ENCODE measurements around the gene MID1IP1.

MID1IP1 gene

DNA sequence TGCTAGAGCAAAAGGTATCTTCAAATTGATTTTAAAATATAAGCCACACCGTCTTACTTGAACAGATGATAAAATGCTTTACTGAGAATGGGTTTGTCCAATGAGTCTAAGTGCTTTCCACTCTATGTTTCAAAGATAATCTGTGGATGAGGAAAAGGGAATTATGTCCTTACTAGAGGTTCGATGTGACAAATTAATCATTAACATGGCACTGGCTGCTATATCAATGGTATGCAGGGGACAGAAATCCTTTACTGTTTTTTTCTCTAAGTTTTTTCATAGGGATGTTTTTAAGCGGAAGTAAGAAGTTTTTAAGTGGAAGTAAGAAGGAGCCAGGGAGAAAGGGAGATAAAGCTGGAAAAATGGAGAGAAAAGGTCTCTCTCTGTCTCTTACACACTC, 38.0 kb downstream of the MID1IP1 start:
- DNase-seq = no peak
- Histone ChIP-seq H3K27ac (ENCODE audit: low read length) (no peak overlapping the region), H3K9me3 (ENCODE audit: insufficient read depth, low read length, severe bottlenecking) (no peaks in the 10 kb centered on the region), H3K27me3 (ENCODE audit: insufficient read depth, low read length, poor library complexity) (no peaks in the 10 kb centered on the region), H3K36me3 (ENCODE audit: insufficient read depth, low read length) (no peaks in the 10 kb centered on the region), H3K4me3 (ENCODE audit: low read depth in 1 of 2, low read length in 2 of 2) (no peak overlapping the region), H2AFZ (ENCODE audit: low read depth, low read length) (no peak overlapping the region), H3K4me1 (ENCODE audit: insufficient read depth, low read length) (no peaks in the 10 kb centered on the region), H3K9ac (ENCODE audit: low read depth, low read length) (no peak overlapping the region), H3K79me2 (ENCODE audit: insufficient read depth, low read length) (no peaks in the 10 kb centered on the region), H3K4me2 (ENCODE audit: insufficient read depth, low read length) (no peak overlapping the region), H4K20me1 (ENCODE audit: insufficient read depth, low read length) (no peaks in the 10 kb centered on the region)
- ATAC-seq (ENCODE audit: insufficient read depth, low read depth) = no peak
- TF ChIP-seq, protein P1, sequence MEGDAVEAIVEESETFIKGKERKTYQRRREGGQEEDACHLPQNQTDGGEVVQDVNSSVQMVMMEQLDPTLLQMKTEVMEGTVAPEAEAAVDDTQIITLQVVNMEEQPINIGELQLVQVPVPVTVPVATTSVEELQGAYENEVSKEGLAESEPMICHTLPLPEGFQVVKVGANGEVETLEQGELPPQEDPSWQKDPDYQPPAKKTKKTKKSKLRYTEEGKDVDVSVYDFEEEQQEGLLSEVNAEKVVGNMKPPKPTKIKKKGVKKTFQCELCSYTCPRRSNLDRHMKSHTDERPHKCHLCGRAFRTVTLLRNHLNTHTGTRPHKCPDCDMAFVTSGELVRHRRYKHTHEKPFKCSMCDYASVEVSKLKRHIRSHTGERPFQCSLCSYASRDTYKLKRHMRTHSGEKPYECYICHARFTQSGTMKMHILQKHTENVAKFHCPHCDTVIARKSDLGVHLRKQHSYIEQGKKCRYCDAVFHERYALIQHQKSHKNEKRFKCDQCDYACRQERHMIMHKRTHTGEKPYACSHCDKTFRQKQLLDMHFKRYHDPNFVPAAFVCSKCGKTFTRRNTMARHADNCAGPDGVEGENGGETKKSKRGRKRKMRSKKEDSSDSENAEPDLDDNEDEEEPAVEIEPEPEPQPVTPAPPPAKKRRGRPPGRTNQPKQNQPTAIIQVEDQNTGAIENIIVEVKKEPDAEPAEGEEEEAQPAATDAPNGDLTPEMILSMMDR (IDR thresholded peaks at IDR 0.05; ENCODE audit: borderline replicate concordance, extremely low read depth, low read length, poor library complexity, severe bottlenecking) = no peak
- no peak for TF ChIP-seq EZH2 (IDR thresholded peaks at IDR 0.05; ENCODE audit: borderline replicate concordance, low read depth, low read length, severe bottlenecking)

DNA sequence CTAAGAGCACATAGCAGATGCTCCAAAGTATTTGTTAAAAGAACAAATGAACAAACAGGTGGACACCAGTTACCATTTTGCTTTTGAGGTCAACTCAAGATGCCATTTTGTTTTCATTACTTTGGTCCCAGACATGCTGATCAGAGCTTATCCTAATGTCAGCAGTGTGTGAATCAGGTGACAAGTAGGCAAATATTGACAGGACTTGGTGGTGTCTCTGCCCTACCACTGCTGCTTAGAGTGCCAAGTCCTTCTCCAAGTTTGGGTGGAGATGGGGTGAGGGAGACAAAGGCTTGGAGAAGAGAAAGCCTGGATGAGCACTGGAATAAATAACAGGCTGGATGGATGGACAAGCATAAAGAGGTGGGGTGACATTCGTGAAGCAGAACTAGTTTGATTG, 38.7 kb downstream of the MID1IP1 start:
- H3K4me1 ChIP-seq (ENCODE audit: insufficient read depth, low read length) = no peaks in the 10 kb centered on the region
- no peak for ATAC-seq (ENCODE audit: insufficient read depth, low read depth)
- TF ChIP-seq EZH2 (IDR thresholded peaks at IDR 0.05; ENCODE audit: borderline replicate concordance, low read depth, low read length, severe bottlenecking) = no peak
- TF ChIP-seq, protein P1 (IDR thresholded peaks at IDR 0.05; ENCODE audit: borderline replicate concordance, extremely low read depth, low read length, poor library complexity, severe bottlenecking) = no peak
- H3K4me2 ChIP-seq (ENCODE audit: insufficient read depth, low read length) = no peak overlapping the region
- no peak overlapping the region for H3K4me3 ChIP-seq (ENCODE audit: low read depth in 1 of 2, low read length in 2 of 2)
- no peaks in the 10 kb centered on the region for H3K27me3 ChIP-seq (ENCODE audit: insufficient read depth, low read length, poor library complexity)
- no peaks in the 10 kb centered on the region for H4K20me1 ChIP-seq (ENCODE audit: insufficient read depth, low read length)
- no peak for DNase-seq
- no peaks in the 10 kb centered on the region for H3K36me3 ChIP-seq (ENCODE audit: insufficient read depth, low read length)
- H3K9ac ChIP-seq (ENCODE audit: low read depth, low read length) = no peak overlapping the region
- H3K79me2 ChIP-seq (ENCODE audit: insufficient read depth, low read length) = no peaks in the 10 kb centered on the region
- H3K9me3 ChIP-seq (ENCODE audit: insufficient read depth, low read length, severe bottlenecking) = no peaks in the 10 kb centered on the region
- no peak overlapping the region for H3K27ac ChIP-seq (ENCODE audit: low read length)
- no peak overlapping the region for H2AFZ ChIP-seq (ENCODE audit: low read depth, low read length)

GRCh38 chrX:38841750-38842149, 40.5 kb downstream of the MID1IP1 start:
- no peaks in the 10 kb centered on the region for H3K9me3 ChIP-seq (ENCODE audit: insufficient read depth, low read length, severe bottlenecking)
- no peaks in the 10 kb centered on the region for H3K27me3 ChIP-seq (ENCODE audit: insufficient read depth, low read length, poor library complexity)
- no peak for ATAC-seq (ENCODE audit: insufficient read depth, low read depth)
- H3K9ac ChIP-seq (ENCODE audit: low read depth, low read length) = no peak overlapping the region
- no peak for DNase-seq
- H3K79me2 ChIP-seq (ENCODE audit: insufficient read depth, low read length) = no peaks in the 10 kb centered on the region
- no peaks in the 10 kb centered on the region for H3K36me3 ChIP-seq (ENCODE audit: insufficient read depth, low read length)
- no peak overlapping the region for H3K27ac ChIP-seq (ENCODE audit: low read length)
- no peak overlapping the region for H3K4me3 ChIP-seq (ENCODE audit: low read depth in 1 of 2, low read length in 2 of 2)
- H3K4me2 ChIP-seq (ENCODE audit: insufficient read depth, low read length) = no peak overlapping the region
- TF ChIP-seq, protein P1 (IDR thresholded peaks at IDR 0.05; ENCODE audit: borderline replicate concordance, extremely low read depth, low read length, poor library complexity, severe bottlenecking) = no peak
- no peak for TF ChIP-seq EZH2 (IDR thresholded peaks at IDR 0.05; ENCODE audit: borderline replicate concordance, low read depth, low read length, severe bottlenecking)
- H2AFZ ChIP-seq (ENCODE audit: low read depth, low read length) = no peak overlapping the region
- H4K20me1 ChIP-seq (ENCODE audit: insufficient read depth, low read length) = no peaks in the 10 kb centered on the region
- H3K4me1 ChIP-seq (ENCODE audit: insufficient read depth, low read length) = no peaks in the 10 kb centered on the region

- H4K20me1 ChIP-seq (ENCODE audit: insufficient read depth, low read length) = no peaks in the 10 kb centered on the region
- no peak overlapping the region for H3K9ac ChIP-seq (ENCODE audit: low read depth, low read length)
- H3K4me1 ChIP-seq (ENCODE audit: insufficient read depth, low read length) = no peaks in the 10 kb centered on the region
- H3K4me3 ChIP-seq (ENCODE audit: low read depth in 1 of 2, low read length in 2 of 2) = no peak overlapping the region
- no peak for ATAC-seq (ENCODE audit: insufficient read depth, low read depth)
- H3K27ac ChIP-seq (ENCODE audit: low read length) = no peak overlapping the region
- H3K36me3 ChIP-seq (ENCODE audit: insufficient read depth, low read length) = no peaks in the 10 kb centered on the region
- H3K4me2 ChIP-seq (ENCODE audit: insufficient read depth, low read length) = no peak overlapping the region
- no peak for DNase-seq
- TF ChIP-seq EZH2 (IDR thresholded peaks at IDR 0.05; ENCODE audit: borderline replicate concordance, low read depth, low read length, severe bottlenecking) = no peak
- H3K9me3 ChIP-seq (ENCODE audit: insufficient read depth, low read length, severe bottlenecking) = no peaks in the 10 kb centered on the region
- H3K27me3 ChIP-seq (ENCODE audit: insufficient read depth, low read length, poor library complexity) = no peaks in the 10 kb centered on the region
- H2AFZ ChIP-seq (ENCODE audit: low read depth, low read length) = no peak overlapping the region
- no peaks in the 10 kb centered on the region for H3K79me2 ChIP-seq (ENCODE audit: insufficient read depth, low read length)
These were observed 44.2 kb downstream of the MID1IP1 start for GRCh38 chrX:38845426-38845825.
